GM23338 (cell line): ENCODE results near the gene TJP1.

ENCODE experiments used
- EZH2 ChIP-seq: fragments of 200-600 bp; sonication (generic); IDR thresholded peaks from one replicate; pipeline ENCODE4 v1.8.0; 2017; ENCODE audit warnings: antibody characterized with exemption, mild to moderate bottlenecking, low read depth; ENCODE audit not compliant: unreplicated experiment
- EZH2phosphoT487 ChIP-seq: fragments of 200-600 bp; sonication (generic); IDR thresholded peaks from one replicate; pipeline ENCODE4 v1.8.1; 2018; ENCODE audit warnings: antibody characterized with exemption; ENCODE audit not compliant: unreplicated experiment
- JUNB ChIP-seq: IDR thresholded peaks from one replicate; pipeline ENCODE4 v1.6.1; 2016; ENCODE audit warnings: antibody characterized with exemption; ENCODE audit not compliant: unreplicated experiment
- POLR2AphosphoS5 ChIP-seq: IDR thresholded peaks from 2 replicates; pipeline ENCODE4 v1.6.1; 2016; ENCODE audit warnings: antibody characterized with exemption, low read depth
- REST ChIP-seq: IDR thresholded peaks from one replicate; pipeline ENCODE4 v1.6.1; 2018; ENCODE audit warnings: antibody characterized with exemption; ENCODE audit not compliant: unreplicated experiment
- ZNF331 ChIP-seq: fragments of 250-450 bp; sonication (Bioruptor Pico); IDR thresholded peaks from 2 replicates; pipeline ENCODE4 v1.5.0; 2020; ENCODE audit warnings: low read depth, mild to moderate bottlenecking, moderate library complexity
- TF ChIP-seq, protein P1 (sequence below), 2 experiments: fragments of 200-600 bp in 1 of 2; sonication (generic) in 1 of 2; conservative IDR thresholded peaks; 2 replicates each; pipeline versions ENCODE4 v1.5.1 to v1.6.1; 2016 to 2017; ENCODE audit warnings: antibody characterized with exemption in 2 of 2, low read depth in 2 of 2, mild to moderate bottlenecking in 2 of 2, moderate library complexity in 1 of 2

DNA sequence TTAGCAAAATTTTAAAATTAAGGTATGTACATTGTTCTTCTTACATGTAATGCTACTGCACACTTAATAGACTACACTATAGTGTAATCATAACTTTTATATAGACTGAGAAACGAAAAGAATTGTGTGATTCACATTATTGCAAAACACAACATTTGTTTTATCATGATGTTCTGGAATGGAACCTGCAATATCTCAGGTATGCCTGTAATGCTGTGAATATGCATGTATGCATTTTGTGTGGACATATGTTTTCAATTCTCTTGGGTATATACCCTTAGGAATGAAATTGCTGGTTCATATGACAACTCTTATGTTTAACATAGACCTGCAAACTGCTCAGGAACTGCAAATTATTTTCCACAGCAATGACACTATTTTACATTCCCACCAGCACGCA is 38.6 kb upstream of the TJP1 start:
- TF ChIP-seq, protein P1, sequence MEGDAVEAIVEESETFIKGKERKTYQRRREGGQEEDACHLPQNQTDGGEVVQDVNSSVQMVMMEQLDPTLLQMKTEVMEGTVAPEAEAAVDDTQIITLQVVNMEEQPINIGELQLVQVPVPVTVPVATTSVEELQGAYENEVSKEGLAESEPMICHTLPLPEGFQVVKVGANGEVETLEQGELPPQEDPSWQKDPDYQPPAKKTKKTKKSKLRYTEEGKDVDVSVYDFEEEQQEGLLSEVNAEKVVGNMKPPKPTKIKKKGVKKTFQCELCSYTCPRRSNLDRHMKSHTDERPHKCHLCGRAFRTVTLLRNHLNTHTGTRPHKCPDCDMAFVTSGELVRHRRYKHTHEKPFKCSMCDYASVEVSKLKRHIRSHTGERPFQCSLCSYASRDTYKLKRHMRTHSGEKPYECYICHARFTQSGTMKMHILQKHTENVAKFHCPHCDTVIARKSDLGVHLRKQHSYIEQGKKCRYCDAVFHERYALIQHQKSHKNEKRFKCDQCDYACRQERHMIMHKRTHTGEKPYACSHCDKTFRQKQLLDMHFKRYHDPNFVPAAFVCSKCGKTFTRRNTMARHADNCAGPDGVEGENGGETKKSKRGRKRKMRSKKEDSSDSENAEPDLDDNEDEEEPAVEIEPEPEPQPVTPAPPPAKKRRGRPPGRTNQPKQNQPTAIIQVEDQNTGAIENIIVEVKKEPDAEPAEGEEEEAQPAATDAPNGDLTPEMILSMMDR (conservative IDR thresholded peaks at IDR 0.05; ENCODE audit: low read depth in 2 of 2), result no peak
- TF ChIP-seq EZH2 (no peak), POLR2AphosphoS5 (no peak), EZH2phosphoT487 (no peak), JUNB (no peak), REST (no peak), ZNF331 (CRISPR knock-in tag) (no peak)
